HEK293 (cell line): ENCODE results near the gene PGAP6.
A peak's percentile ranks its signal among the peaks of the same experiment; 100 is the strongest.

ENCODE experiments used
- ELK4 ChIP-seq: IDR thresholded peaks from 2 replicates; pipeline ENCODE4 v1.6.1; 2011; ENCODE audit warnings: mild to moderate bottlenecking, low read depth, low read length, borderline replicate concordance
- IKZF3 ChIP-seq: fragments of 450-650 bp; IDR thresholded peaks from 2 replicates; pipeline ENCODE4 v1.5.0; 2018; ENCODE audit warnings: missing biosample characterization, mild to moderate bottlenecking, missing genetic modification characterization, moderate library complexity
- INSM2 ChIP-seq: fragments of 450-650 bp; formaldehyde crosslinking; IDR thresholded peaks from 2 replicates; pipeline ENCODE4 v1.5.1; 2016; ENCODE audit warnings: missing biosample characterization, missing genetic modification characterization
- KLF16 ChIP-seq: fragments of 450-650 bp; formaldehyde crosslinking; IDR thresholded peaks from 2 replicates; pipeline ENCODE4 v1.5.1; 2017; ENCODE audit warnings: missing biosample characterization, missing genetic modification characterization
- MZF1 ChIP-seq: fragments of 450-650 bp; formaldehyde crosslinking; IDR thresholded peaks from 2 replicates; pipeline ENCODE4 v1.5.1; 2017; ENCODE audit warnings: missing biosample characterization, missing genetic modification characterization, borderline replicate concordance
- OSR2 ChIP-seq: fragments of 450-650 bp; formaldehyde crosslinking; IDR thresholded peaks from 2 replicates; pipeline ENCODE4 v1.5.1; 2016; ENCODE audit warnings: missing biosample characterization, missing genetic modification characterization
- PRDM10 ChIP-seq: fragments of 450-650 bp; formaldehyde crosslinking; IDR thresholded peaks from 2 replicates; pipeline ENCODE4 v1.5.1; 2016; ENCODE audit warnings: missing biosample characterization, missing genetic modification characterization
- PRDM4 ChIP-seq: fragments of 450-650 bp; formaldehyde crosslinking; IDR thresholded peaks from 2 replicates; pipeline ENCODE4 v1.5.1; 2017; ENCODE audit warnings: missing biosample characterization, missing genetic modification characterization
- TRIM28 ChIP-seq: IDR thresholded peaks from 2 replicates; pipeline ENCODE4 v1.6.1; 2011; ENCODE audit warnings: low read length, control low read depth, borderline replicate concordance
- YY2 ChIP-seq: fragments of 450-650 bp; formaldehyde crosslinking; IDR thresholded peaks from 2 replicates; pipeline ENCODE4 v1.5.1; 2016; ENCODE audit warnings: missing biosample characterization, missing genetic modification characterization
- ZFP37 ChIP-seq: fragments of 450-650 bp; formaldehyde crosslinking; IDR thresholded peaks from 2 replicates; pipeline ENCODE4 v1.5.1; 2016; ENCODE audit warnings: missing biosample characterization, missing genetic modification characterization
- ZNF23 ChIP-seq: fragments of 450-650 bp; formaldehyde crosslinking; IDR thresholded peaks from 2 replicates; pipeline ENCODE4 v1.5.1; 2016; ENCODE audit warnings: missing biosample characterization, missing genetic modification characterization, borderline replicate concordance
- ZNF239 ChIP-seq: fragments of 450-650 bp; formaldehyde crosslinking; IDR thresholded peaks from 2 replicates; pipeline ENCODE4 v1.5.1; 2016; ENCODE audit warnings: missing biosample characterization, missing genetic modification characterization
- ZNF26 ChIP-seq: fragments of 450-650 bp; formaldehyde crosslinking; IDR thresholded peaks from 2 replicates; pipeline ENCODE4 v1.5.1; 2016; ENCODE audit warnings: missing biosample characterization, missing genetic modification characterization
- ZNF302 ChIP-seq: fragments of 450-650 bp; formaldehyde crosslinking; IDR thresholded peaks from 2 replicates; pipeline ENCODE4 v1.5.1; 2016; ENCODE audit warnings: missing biosample characterization, missing genetic modification characterization, low read depth
- ZNF394 ChIP-seq: fragments of 450-650 bp; formaldehyde crosslinking; IDR thresholded peaks from 2 replicates; pipeline ENCODE4 v1.5.1; 2016; ENCODE audit warnings: missing biosample characterization, missing genetic modification characterization, mild to moderate bottlenecking, moderate library complexity, borderline replicate concordance
- ZNF501 ChIP-seq: fragments of 450-650 bp; formaldehyde crosslinking; IDR thresholded peaks from 2 replicates; pipeline ENCODE4 v1.5.1; 2016; ENCODE audit warnings: missing biosample characterization, missing genetic modification characterization
- ZNF529 ChIP-seq: fragments of 450-650 bp; formaldehyde crosslinking; IDR thresholded peaks from 2 replicates; pipeline ENCODE4 v1.5.1; 2017; ENCODE audit warnings: missing genetic modification characterization, missing biosample characterization; ENCODE audit not compliant: insufficient replicate concordance
- ZNF530 ChIP-seq: fragments of 450-650 bp; formaldehyde crosslinking; IDR thresholded peaks from 2 replicates; pipeline ENCODE4 v1.5.1; 2016; ENCODE audit warnings: low read depth, missing biosample characterization, missing genetic modification characterization
- ZNF580 ChIP-seq: fragments of 450-650 bp; formaldehyde crosslinking; IDR thresholded peaks from 2 replicates; pipeline ENCODE4 v1.5.1; 2016; ENCODE audit warnings: missing biosample characterization, missing genetic modification characterization
- ZNF585B ChIP-seq: fragments of 450-650 bp; formaldehyde crosslinking; IDR thresholded peaks from 2 replicates; pipeline ENCODE4 v1.5.1; 2016; ENCODE audit warnings: missing biosample characterization, missing genetic modification characterization
- ZNF610 ChIP-seq: fragments of 450-650 bp; formaldehyde crosslinking; IDR thresholded peaks from 2 replicates; pipeline ENCODE4 v1.5.1; 2016; ENCODE audit warnings: missing biosample characterization, missing genetic modification characterization, borderline replicate concordance
- ZNF629 ChIP-seq: fragments of 450-650 bp; formaldehyde crosslinking; IDR thresholded peaks from 2 replicates; pipeline ENCODE4 v1.5.1; 2017; ENCODE audit warnings: missing biosample characterization, missing genetic modification characterization
- ZNF664 ChIP-seq: fragments of 450-650 bp; formaldehyde crosslinking; IDR thresholded peaks from 2 replicates; pipeline ENCODE4 v1.5.1; 2016; ENCODE audit warnings: missing biosample characterization, missing genetic modification characterization
- ZSCAN23 ChIP-seq: fragments of 450-650 bp; formaldehyde crosslinking; IDR thresholded peaks from 2 replicates; pipeline ENCODE4 v1.5.1; 2016; ENCODE audit warnings: missing biosample characterization, missing genetic modification characterization
- ZSCAN4 ChIP-seq: fragments of 450-650 bp; formaldehyde crosslinking; IDR thresholded peaks from 2 replicates; pipeline ENCODE4 v1.5.1; 2017; ENCODE audit warnings: missing biosample characterization, missing genetic modification characterization

PGAP6 gene

GRCh38 chr16:397736-398332 lies 16.1 kb upstream of the PGAP6 start (continued):
- TF ChIP-seq ZNF610 (tag by site-specific recombination) (no peak), PRDM10 (peak; percentile 42), ZNF239 (no peak), ZNF664 (tag by site-specific recombination) (no peak), ELK4 (no peak), ZNF530 (no peak), ZNF585B (no peak), ZFP37 (tag by site-specific recombination) (no peak), KLF16 (tag by site-specific recombination) (0 out of 2 replicates have a peak, but pooled peaks have one; percentile 17), PRDM4 (tag by site-specific recombination) (peak; percentile 78), YY2 (tag by site-specific recombination) (no peak), ZNF629 (tag by site-specific recombination) (no peak), IKZF3 (tag by site-specific recombination) (peak; percentile 59; the same call in 1 of the 2 replicates), OSR2 (tag by site-specific recombination) (no peak), ZNF501 (tag by site-specific recombination) (no peak), ZSCAN4 (no peak), INSM2 (tag by site-specific recombination) (0 out of 2 replicates have a peak, but pooled peaks have one; percentile 17), MZF1 (no peak), ZNF394 (no peak; the same call in 1 of the 2 replicates), ZSCAN23 (tag by site-specific recombination) (no peak), ZNF529 (tag by site-specific recombination) (no peak), ZNF26 (tag by site-specific recombination) (no peak), ZNF580 (tag by site-specific recombination) (no peak), ZNF302 (tag by site-specific recombination) (no peak), TRIM28 (no peak), ZNF23 (tag by site-specific recombination) (no peak)
